ENCODE results near the gene CCL17. TPM values are rescaled to one million over a fixed set of nuclear protein-coding genes. Genes with fewer than 3 reads are reported as not detected.

Gene CCL17
- total and polyA plus RNA-seq, 9 of the 15 experiments (the other 6 are each of a cell fraction or from before 2014, with no cell fraction given): not detected

DNA sequence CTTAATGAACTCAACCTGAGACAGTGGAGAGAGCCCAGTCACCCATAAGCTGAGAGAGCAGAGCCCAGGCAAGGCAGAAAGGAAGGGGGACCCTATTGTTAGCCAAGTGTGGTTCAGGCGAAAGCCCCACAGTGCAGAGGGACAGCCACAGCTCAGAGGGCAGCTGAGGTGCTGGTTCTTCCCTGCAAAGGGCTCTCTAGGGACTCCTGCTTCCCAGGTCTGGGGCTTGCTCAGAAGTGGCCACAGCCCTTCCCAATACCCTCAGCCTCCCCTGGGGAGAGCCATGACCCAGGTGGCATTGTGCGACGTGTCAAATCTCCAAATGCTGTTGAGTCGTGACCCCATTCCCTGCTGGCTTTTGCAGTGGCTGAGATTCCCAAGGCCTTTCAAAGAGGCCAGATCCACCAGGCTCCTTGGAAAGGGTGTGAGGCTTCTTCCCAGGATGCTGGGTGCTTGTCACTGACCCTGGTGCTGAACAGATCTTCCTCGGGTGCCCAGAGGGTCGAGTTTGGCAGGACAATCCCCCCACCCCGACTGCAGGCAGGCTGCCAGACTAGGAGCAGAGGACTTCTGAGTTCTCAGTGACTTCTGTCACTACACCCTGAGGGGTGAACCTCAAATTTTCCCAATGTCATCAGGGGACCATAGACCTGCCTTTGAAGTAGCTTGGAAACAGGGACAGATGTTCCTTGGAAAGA is 2.5 kb upstream of the CCL17 start (continued):
- TF ChIP-seq, protein P1, sequence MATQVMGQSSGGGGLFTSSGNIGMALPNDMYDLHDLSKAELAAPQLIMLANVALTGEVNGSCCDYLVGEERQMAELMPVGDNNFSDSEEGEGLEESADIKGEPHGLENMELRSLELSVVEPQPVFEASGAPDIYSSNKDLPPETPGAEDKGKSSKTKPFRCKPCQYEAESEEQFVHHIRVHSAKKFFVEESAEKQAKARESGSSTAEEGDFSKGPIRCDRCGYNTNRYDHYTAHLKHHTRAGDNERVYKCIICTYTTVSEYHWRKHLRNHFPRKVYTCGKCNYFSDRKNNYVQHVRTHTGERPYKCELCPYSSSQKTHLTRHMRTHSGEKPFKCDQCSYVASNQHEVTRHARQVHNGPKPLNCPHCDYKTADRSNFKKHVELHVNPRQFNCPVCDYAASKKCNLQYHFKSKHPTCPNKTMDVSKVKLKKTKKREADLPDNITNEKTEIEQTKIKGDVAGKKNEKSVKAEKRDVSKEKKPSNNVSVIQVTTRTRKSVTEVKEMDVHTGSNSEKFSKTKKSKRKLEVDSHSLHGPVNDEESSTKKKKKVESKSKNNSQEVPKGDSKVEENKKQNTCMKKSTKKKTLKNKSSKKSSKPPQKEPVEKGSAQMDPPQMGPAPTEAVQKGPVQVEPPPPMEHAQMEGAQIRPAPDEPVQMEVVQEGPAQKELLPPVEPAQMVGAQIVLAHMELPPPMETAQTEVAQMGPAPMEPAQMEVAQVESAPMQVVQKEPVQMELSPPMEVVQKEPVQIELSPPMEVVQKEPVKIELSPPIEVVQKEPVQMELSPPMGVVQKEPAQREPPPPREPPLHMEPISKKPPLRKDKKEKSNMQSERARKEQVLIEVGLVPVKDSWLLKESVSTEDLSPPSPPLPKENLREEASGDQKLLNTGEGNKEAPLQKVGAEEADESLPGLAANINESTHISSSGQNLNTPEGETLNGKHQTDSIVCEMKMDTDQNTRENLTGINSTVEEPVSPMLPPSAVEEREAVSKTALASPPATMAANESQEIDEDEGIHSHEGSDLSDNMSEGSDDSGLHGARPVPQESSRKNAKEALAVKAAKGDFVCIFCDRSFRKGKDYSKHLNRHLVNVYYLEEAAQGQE (IDR thresholded peaks at IDR 0.05; ENCODE audit: borderline replicate concordance): peak; percentile 37
- TF ChIP-seq, protein P1 (CRISPR knock-in tag; IDR thresholded peaks at IDR 0.05; ENCODE audit: low read depth): no peak
